ENCODE results near the gene C8B. TPM values are rescaled to one million over a fixed set of nuclear protein-coding genes. Genes with fewer than 3 reads are reported as not detected.

The C8B gene
- total RNA-seq, 2 donors from 2014 or later = not detected

GRCh38 chr1:56979986-56980755, 14.4 kb upstream of the C8B start:
- no peaks in the 10 kb centered on the region for H3K4me1 ChIP-seq (replicated peaks)
- WGBS = 73% methylated on average over 4 of the region's 4 CpGs
- H3K27me3 ChIP-seq (replicated peaks; ENCODE audit: insufficient read depth) = no peaks in the 10 kb centered on the region
- no peak overlapping the region for H3K4me3 ChIP-seq
- intact Hi-C loops (cut with DNase I) = no loop called here
- no peaks in the 10 kb centered on the region for H3K9me3 ChIP-seq
- no peak for TF ChIP-seq POLR2A (IDR thresholded peaks at IDR 0.05)
- no peak for TF ChIP-seq POLR2AphosphoS5 (IDR thresholded peaks at IDR 0.05)
- TF ChIP-seq, protein P1, sequence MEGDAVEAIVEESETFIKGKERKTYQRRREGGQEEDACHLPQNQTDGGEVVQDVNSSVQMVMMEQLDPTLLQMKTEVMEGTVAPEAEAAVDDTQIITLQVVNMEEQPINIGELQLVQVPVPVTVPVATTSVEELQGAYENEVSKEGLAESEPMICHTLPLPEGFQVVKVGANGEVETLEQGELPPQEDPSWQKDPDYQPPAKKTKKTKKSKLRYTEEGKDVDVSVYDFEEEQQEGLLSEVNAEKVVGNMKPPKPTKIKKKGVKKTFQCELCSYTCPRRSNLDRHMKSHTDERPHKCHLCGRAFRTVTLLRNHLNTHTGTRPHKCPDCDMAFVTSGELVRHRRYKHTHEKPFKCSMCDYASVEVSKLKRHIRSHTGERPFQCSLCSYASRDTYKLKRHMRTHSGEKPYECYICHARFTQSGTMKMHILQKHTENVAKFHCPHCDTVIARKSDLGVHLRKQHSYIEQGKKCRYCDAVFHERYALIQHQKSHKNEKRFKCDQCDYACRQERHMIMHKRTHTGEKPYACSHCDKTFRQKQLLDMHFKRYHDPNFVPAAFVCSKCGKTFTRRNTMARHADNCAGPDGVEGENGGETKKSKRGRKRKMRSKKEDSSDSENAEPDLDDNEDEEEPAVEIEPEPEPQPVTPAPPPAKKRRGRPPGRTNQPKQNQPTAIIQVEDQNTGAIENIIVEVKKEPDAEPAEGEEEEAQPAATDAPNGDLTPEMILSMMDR (IDR thresholded peaks at IDR 0.05) = no peak
- no peak for DNase-seq (ENCODE audit: low spot score)
- no peak overlapping the region for H3K27ac ChIP-seq
- no peaks in the 10 kb centered on the region for H3K36me3 ChIP-seq

DNA sequence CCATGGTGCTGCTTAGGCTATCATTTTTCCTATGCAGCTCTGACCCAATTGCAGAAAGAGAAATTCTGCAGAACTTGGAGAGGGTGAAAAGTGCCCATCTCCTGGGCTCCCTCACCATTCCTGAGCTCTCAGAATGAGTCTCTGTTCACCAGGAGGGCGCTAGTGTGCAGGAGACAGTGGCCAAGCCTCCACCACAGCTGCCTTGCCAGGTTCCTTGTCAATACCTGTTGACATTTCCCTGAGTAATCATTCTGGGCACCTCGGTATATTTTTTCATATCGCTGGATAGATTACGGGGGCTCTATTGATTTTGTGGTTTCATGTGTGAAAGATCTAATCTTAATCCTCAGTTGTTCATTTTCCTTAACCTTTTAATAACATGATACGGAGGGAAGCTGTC, 13.0 kb upstream of the C8B start:
- Histone ChIP-seq H3K4me1 (replicated peaks) (no peaks in the 10 kb centered on the region), H3K9me3 (no peaks in the 10 kb centered on the region), H3K27ac (no peak overlapping the region), H3K36me3 (no peaks in the 10 kb centered on the region), H3K27me3 (replicated peaks; ENCODE audit: insufficient read depth) (no peaks in the 10 kb centered on the region), H3K4me3 (no peak overlapping the region)
- 48% methylated on average over 5 of the region's 5 CpGs for WGBS
- intact Hi-C loops (cut with DNase I) = no loop called here
- no peak for TF ChIP-seq POLR2AphosphoS5 (IDR thresholded peaks at IDR 0.05)
- TF ChIP-seq, protein P1 (IDR thresholded peaks at IDR 0.05) = no peak
- TF ChIP-seq POLR2A (IDR thresholded peaks at IDR 0.05) = no peak
- DNase-seq (ENCODE audit: low spot score) = no peak

DNA sequence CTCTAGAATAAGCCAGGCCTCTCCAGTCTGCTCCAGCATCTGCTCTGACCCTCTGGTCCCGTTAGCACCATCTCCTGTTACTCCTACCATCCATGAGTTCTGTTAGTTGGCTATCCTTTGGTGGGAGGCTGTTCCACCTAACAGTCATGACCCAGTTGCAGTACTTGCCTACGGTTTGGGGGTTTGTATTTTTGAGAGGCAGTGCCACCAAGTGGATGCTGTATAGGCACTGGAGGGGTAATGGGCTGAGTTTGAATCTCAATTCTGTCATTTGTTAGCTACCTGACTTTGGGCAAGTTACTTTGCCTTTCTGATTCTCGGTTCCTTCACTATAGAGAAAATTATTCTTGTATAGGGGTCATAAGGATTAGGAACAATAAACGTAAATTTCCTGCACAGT, 12.1 kb upstream of the C8B start:
- no peaks in the 10 kb centered on the region for H3K36me3 ChIP-seq
- no peaks in the 10 kb centered on the region for H3K9me3 ChIP-seq
- 84% methylated on average over 4 of the region's 4 CpGs for WGBS
- no peak for DNase-seq (ENCODE audit: low spot score)
- H3K4me3 ChIP-seq = no peak overlapping the region
- H3K4me1 ChIP-seq (replicated peaks) = no peaks in the 10 kb centered on the region
- no peak overlapping the region for H3K27ac ChIP-seq
- intact Hi-C loops (cut with DNase I) = no loop called here
- H3K27me3 ChIP-seq (replicated peaks; ENCODE audit: insufficient read depth) = no peaks in the 10 kb centered on the region
- TF ChIP-seq, protein P1 (IDR thresholded peaks at IDR 0.05) = no peak
- no peak for TF ChIP-seq POLR2A (IDR thresholded peaks at IDR 0.05)
- TF ChIP-seq POLR2AphosphoS5 (IDR thresholded peaks at IDR 0.05) = no peak

GRCh38 chr1:56975446-56975845, 9.6 kb upstream of the C8B start:
- Histone ChIP-seq H3K27me3 (replicated peaks; ENCODE audit: insufficient read depth) (no peaks in the 10 kb centered on the region), H3K9me3 (no peaks in the 10 kb centered on the region), H3K36me3 (no peaks in the 10 kb centered on the region), H3K27ac (no peak overlapping the region), H3K4me1 (replicated peaks) (no peaks in the 10 kb centered on the region), H3K4me3 (no peak overlapping the region)
- WGBS = 73% methylated on average over 4 of the region's 4 CpGs
- no peak for TF ChIP-seq POLR2AphosphoS5 (IDR thresholded peaks at IDR 0.05)
- TF ChIP-seq, protein P1 (IDR thresholded peaks at IDR 0.05) = no peak
- no peak for TF ChIP-seq POLR2A (IDR thresholded peaks at IDR 0.05)
- no peak for DNase-seq (ENCODE audit: low spot score)
- intact Hi-C loops (cut with DNase I) = no loop called here

Measured in prostate gland (tissue), 2 donors.